Stimulated activated CD8-positive, alpha-beta memory T cell treated with anti-CD3 and anti-CD28 coated beads, Interleukin-7, amount 100 ng/mL, for 1 hour (primary cell): Measurements from ENCODE around the gene CNNM2.

ENCODE experiments used
- DNase-seq, 2 donors: peaks; one replicate each; pipeline ENCODE4 v3.0.0-alpha.2; 2020; ENCODE audit warnings: low read depth in 2 of 2

The CNNM2 gene

DNA sequence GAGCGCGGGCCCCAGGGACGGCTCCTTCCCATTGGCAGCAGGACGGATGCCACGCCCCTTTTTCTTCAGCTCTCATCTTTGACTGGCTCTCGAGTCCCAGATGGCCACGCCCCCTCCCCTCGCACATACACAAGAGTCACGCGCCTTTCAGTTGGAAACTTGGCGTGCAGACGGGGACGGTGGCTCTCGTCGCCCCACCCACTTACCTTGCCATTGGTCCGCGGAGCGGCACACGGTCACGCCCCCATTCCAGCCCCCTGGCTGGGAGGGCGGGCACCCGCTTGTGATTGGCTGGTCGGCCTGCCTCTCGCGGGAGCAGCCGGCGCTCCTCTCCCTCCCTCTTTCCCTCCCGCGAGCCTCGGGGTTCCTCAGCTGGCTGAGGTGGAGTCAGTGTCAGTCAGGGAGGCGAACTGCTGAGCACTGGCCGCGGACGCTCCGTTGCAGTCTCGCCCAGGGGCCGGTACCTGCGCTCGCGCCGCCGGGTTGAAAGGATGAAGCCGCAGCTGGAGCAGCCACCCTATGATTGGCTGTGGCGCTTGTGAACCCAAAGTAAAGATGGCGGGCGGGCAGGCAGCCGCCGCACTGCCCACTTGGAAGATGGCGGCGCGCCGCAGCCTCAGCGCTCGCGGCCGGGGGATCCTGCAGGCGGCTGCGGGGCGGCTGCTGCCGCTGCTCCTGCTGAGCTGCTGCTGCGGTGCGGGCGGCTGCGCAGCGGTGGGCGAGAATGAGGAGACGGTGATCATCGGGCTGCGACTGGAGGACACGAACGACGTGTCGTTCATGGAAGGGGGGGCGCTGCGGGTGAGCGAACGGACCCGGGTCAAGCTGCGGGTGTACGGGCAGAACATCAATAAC lies at the start of gene CNNM2:
CNNM2 (plus strand) TSS at position 333 of the 855 bp plus-strand sequence; CDS start at position 520, 187 bp downstream.
- DNase-seq = peak; percentile 96 to 98

- DNase-seq = no peak
Measured at GRCh38 chr10:102868911-102869257, 49.2 kb upstream of the CNNM2 start.

DNA sequence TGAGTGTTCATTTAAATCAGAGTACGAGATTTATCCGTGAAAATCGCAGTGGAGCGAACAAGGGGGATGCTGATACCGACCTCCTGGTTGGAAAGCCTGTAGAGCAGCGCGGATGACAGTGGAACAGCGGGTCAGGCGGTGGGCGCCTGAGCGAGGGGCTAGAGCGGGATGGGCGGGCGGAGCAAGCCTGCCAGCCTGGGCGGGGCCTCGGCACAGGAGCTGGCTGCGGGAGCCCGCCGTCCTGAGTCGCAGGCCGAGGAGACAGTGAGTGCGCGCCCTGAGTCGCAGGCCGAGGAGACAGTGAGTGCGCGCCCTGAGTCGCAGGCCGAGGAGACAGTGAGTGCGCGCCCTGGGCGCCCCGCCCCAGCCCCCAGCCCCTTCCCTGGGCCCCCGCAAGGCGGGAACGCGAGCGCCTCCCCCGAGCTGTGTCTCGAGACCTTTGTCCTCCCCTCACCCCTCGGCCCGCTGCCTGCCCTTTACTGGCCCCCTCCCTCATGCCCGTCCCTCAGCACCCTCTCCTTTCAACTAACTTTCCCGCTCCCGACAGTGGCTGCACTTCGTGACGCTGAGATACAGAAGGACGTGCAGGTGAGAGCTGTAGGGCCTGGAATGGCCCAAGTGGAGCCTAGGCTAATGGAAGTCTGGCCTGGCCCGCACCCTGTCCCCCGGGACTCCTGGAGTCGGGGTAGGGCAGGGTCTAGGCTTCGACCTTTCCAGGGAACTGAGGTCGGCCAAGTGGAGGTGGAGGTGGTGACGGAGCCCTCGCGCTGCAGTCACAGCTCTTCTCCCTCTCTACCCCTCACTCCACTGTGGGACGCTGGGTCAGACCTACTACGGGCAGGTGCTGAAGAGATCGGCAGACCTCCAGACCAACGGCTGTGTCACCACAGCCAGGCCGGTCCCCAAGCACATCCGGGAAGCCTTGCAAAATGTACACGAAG lies 48.6 kb upstream of the CNNM2 start, which contains the start of gene AS3MT:
AS3MT (plus strand) TSS at position 213 of the 941 bp plus-strand sequence; CDS start at position 336, 123 bp downstream.
- DNase-seq = no peak

GRCh38 chr10:102870221-102870620 lies 47.9 kb upstream of the CNNM2 start:
- no peak for DNase-seq

- no peak for DNase-seq
Measured at GRCh38 chr10:102872163-102872562, 45.9 kb upstream of the CNNM2 start.

DNA sequence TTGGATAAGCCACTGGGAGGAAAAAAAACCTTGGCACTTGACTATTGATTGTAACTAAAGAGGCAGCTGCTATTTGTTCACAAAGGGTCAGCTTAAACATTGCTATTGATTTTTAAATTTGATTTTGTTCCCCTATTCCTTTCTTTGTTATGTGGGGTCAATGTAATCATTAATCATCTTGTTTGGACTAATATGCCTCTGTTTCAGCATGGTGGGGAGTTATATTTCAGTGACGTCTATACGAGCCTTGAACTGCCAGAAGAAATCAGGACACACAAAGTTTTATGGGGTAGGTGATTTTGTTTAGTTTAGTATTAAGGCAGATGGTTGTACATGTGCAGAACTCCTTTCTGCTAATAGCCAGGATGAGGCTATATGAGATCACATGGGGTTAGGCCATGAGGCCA lies 41.3 kb upstream of the CNNM2 start:
- no peak for DNase-seq

GRCh38 chr10:102878629-102879028 lies 39.5 kb upstream of the CNNM2 start:
- DNase-seq = no peak

- no peak for DNase-seq
Measured at GRCh38 chr10:102880256-102880655, 37.8 kb upstream of the CNNM2 start.

GRCh38 chr10:102888048-102888447 lies 30.0 kb upstream of the CNNM2 start:
- DNase-seq = no peak

GRCh38 chr10:102894466-102895213 lies 23.5 kb upstream of the CNNM2 start:
- DNase-seq = no peak

GRCh38 chr10:102900006-102900405 lies 18.1 kb upstream of the CNNM2 start:
- DNase-seq = no peak

GRCh38 chr10:102904346-102904745 lies 13.7 kb upstream of the CNNM2 start:
- DNase-seq = no peak

DNA sequence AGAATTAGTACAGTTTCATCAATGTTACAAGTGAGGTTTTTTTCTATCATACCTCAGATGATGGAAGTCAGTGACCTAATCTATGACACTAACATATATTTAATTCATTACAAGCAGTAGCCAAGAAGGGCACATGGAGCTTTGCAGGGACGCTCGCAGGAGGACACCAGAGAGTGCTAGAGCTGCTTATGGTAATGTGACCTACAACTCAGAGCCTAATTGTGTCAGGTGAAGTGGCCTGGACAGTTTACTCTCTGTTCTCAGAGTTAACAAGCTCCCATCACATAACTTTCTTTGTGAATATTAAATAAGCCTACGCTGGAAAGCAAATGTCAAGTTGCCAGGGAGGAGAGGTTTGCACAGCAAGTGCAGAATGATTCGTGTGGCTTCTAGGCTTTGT lies 11.6 kb upstream of the CNNM2 start:
- DNase-seq = no peak

DNA sequence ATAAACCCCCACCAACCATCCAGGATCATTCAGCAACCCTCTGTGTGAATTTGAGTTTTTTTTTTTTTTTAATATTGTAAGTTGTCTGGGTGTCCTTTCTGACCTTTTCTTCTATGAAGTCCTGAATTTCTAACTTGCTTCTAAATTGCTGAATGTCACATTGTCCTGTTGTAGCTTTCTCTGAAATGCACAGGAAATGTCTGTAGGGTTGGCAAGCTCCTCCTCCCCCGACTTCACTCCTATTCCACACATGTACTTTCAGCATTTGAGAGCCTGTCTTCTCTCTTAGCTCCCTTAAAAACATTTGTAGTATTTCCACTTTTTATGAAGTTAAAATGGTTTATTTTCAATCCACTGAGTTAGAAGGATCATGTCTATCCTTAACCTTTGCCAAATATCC lies 3.3 kb upstream of the CNNM2 start:
- DNase-seq = no peak

DNA sequence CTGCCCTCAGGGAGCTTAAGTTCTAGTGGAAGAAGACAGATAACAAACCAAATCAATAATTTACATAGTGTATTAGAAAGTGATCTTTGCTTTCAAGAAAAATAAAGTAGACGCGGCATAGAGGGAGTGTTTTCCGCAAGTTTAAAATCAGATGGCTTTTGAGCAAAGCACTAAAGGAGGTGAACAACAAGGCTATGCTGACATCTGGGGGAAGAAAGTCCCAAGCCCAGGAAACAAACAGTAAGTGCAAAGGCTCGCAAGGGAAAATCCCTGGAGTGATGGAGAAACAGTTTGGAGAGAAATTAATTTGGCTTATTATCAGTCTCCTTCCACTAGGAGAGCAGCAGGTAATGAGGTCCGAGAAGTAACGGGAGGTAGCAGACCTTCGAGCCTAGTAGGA lies 1.9 kb upstream of the CNNM2 start:
- DNase-seq = no peak

DNA sequence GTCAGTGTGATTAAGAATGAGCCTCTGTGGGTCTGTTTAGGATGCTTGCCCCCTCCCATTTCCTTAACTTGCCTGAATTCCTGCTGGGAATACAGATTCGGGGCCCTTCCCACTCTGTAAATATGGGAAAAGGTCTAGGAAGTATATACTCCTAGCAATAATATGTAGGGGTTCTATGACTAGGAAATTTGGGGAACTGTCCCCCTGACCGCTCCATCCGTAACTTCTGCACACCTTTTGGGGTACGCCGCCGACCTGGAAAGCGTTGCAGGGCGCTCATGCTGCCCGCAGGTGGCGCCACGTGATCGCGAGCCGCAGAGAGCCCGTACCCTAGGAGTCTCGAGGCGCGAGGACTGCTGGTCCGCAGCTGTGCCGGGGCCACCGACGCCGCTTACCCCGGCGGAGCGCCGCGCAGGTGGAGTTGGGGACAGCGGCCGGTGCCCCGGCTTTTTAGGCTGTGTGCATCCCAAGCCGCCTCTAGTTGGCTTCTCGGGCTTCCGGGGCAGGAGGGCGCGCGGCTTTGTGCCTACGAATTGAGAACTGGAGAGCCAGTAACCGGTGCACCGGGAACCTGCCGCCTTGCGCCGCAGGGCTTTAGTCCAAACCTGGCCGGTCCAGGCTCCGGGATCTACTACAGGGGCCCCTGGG lies 656 bp upstream of the CNNM2 start:
- DNase-seq = peak; percentile 46 to 71

GRCh38 chr10:102918817-102919245 lies 737 bp downstream of the CNNM2 start:
- DNase-seq = no peak

GRCh38 chr10:102919246-102919959 lies 1.3 kb downstream of the CNNM2 start:
- no peak for DNase-seq

- DNase-seq = no peak
Measured at GRCh38 chr10:102919992-102920739, 2.1 kb downstream of the CNNM2 start.

DNA sequence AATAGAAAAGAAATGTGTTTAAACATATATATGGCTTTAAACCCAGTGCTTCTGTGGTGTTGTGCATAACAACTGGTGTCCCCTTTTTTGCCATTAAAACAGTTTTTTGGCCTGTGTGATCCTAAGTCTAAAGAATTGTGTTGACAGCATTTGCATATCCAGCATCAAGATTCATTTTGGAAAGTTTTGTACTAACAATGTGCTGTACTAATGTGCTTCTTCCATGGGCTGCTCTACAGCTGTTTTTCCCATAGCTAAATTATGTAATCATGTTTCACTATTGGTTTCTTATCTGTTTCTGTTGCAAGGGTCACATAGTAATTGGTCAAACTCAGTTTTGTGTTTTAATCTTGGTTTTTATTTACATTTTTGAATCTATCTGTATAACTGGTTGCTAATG lies 5.5 kb downstream of the CNNM2 start:
- DNase-seq = no peak
